H1 (cell line): ENCODE results near the gene DDX51.

Experiments used
- ATF3 ChIP-seq: IDR thresholded peaks from 2 replicates; pipeline ENCODE4 v1.6.1; 2011; ENCODE audit warnings: low read depth, mild to moderate bottlenecking, low read length; ENCODE audit not compliant: insufficient read depth
- CTCF ChIP-seq, 3 experiments: IDR thresholded peaks; 1 replicate in 2 of 3; 2 replicates in 1 of 3; pipeline versions ENCODE4 v1.5.1 to v1.6.1; 2011; ENCODE audit warnings: low read length in 3 of 3, mild to moderate bottlenecking in 3 of 3, inconsistent platforms in 2 of 3, low read depth in 1 of 3, moderate library complexity in 1 of 3; ENCODE audit not compliant: insufficient read depth in 1 of 3; ENCODE audit errors: control extremely low read depth in 1 of 3
- EZH2 ChIP-seq: fragments of 200-600 bp; sonication (generic); IDR thresholded peaks from 2 replicates; pipeline ENCODE4 v1.7.1; 2012; ENCODE audit warnings: low read depth, mild to moderate bottlenecking, moderate library complexity, low read length, inconsistent platforms; ENCODE audit not compliant: severe bottlenecking
- GABPA ChIP-seq: IDR thresholded peaks from 2 replicates; pipeline ENCODE4 v1.6.1; 2011; ENCODE audit warnings: mild to moderate bottlenecking, low read length, moderate library complexity, borderline replicate concordance; ENCODE audit not compliant: insufficient read depth
- MAX ChIP-seq: IDR thresholded peaks from 2 replicates; pipeline ENCODE4 v1.6.1; 2012; ENCODE audit warnings: inconsistent platforms
- NRF1 ChIP-seq: IDR thresholded peaks from 2 replicates; pipeline ENCODE4 v1.6.1; 2011; ENCODE audit warnings: mild to moderate bottlenecking, low read depth, low read length, improper control_type of control experiment
- YY1 ChIP-seq: IDR thresholded peaks from 2 replicates; pipeline ENCODE4 v1.6.1; 2011; ENCODE audit warnings: low read depth, mild to moderate bottlenecking, low read length

GRCh38 chr12:132106921-132107320, 37.2 kb downstream of the DDX51 start:
- TF ChIP-seq YY1 (no peak), ATF3 (no peak), CTCF (IDR thresholded peaks at IDR 0.05; ENCODE audit: control extremely low read depth in 1 of 3, insufficient read depth in 1 of 3, low read depth in 1 of 3, low read length in 3 of 3) (no peak), GABPA (no peak), MAX (no peak), EZH2 (no peak), NRF1 (no peak)
